Stimulated activated naive CD8-positive, alpha-beta T cell treated with anti-CD3 and anti-CD28 coated beads, Interleukin-15, Interleukin-2, amounts not matched to agents 100 U/mL and 50 U/mL, for 24 hours (primary cell): Measurements from ENCODE around the gene PTPRD.

Source experiments
- ATAC-seq: fragments of 150-1000 bp; cut with Tn5 transposase; one replicate; pipeline ENCODE4 v1.10.0; 2021
- DNase-seq: peaks from one replicate; pipeline ENCODE4 v3.0.0; 2021

The PTPRD gene

GRCh38 chr9:8821910-8822666, 1790.7 kb downstream of the PTPRD start:
- no peak for ATAC-seq
- no peak for DNase-seq

DNA sequence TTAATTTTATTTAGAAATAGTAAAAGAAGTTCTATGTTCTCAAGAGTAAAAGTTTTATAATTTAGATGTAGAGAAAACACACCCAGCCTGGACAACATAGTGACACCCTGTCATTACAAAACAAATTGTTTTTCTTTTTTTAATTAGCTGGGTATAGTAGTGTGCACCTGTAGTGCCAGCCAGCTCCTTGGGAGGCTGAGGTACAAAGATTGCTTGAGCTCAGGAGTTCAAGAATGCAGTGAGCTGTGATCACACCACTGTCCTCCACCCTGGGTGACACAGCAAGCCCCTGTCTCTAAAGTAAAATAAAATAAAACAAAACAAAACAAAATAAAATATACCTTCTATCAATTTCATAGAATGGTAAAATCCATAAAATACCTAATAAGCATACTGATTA, 1795.5 kb downstream of the PTPRD start:
- ATAC-seq (no peak), DNase-seq (no peak)

DNA sequence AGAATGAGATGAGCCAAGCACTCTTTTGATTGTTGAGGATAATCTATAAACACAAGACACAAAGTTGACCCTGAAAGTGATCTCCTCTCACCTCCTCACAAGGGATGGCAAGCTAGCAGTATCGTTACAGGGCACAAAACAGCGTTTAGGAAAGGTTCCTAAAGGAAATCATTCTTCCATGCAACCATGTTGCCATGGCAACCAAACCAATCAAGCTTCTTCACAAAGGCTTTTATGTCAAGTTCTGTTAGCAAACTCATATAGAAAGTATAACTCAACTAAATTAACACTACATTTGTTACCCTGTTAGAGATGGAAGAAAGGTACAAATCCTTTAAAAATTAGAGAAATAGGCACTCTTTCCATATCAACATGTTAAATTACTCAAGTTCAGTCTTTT, 1796.4 kb downstream of the PTPRD start:
- no peak for DNase-seq
- no peak for ATAC-seq

DNA sequence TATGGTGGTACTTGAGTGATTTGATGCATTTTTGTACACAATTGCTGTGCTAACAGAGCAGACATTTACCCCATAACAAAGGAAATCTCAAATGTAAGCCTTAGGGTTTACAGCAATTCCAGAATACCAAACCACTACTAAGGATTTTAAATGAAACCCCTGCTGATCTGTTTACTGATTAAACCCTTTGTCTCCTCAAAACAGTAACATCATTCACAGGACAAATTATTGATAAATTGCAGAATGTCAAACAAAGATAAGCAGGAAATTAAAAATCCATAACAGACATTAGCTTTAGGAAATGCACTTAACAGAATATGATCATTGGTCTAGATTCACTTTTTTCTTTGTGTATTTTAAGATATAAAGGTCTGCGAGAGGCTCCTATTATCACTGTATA, 1796.9 kb downstream of the PTPRD start:
- no peak for ATAC-seq
- no peak for DNase-seq

- ATAC-seq: no peak
- no peak for DNase-seq
Observed at GRCh38 chr9:8815219-8815618, 1797.6 kb downstream of the PTPRD start.

- ATAC-seq (no peak), DNase-seq (no peak)
Observed at GRCh38 chr9:8812888-8813287, 1799.9 kb downstream of the PTPRD start.

GRCh38 chr9:8809741-8810140, 1803.1 kb downstream of the PTPRD start:
- ATAC-seq (no peak), DNase-seq (no peak)

- ATAC-seq (no peak), DNase-seq (no peak)
Observed at GRCh38 chr9:8806150-8806549, 1806.7 kb downstream of the PTPRD start.

DNA sequence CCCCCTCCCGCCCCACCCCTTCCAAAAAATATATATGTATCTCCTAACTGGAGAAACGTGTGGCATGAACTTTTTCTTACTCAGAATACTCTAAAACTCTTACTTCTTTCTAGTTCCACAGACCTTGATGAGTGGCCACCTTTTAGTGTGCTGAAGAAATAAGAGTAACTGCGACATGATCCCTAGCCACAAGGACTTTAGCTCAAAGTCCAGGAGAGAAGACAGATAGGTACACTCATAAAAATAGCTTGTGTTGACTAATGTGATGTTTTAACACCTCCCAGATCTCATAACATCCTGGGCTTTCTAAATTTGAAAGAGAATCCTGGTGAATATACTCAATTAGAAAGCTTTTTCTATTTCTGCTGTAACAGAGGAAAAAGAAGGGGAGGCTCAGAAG, 1808.2 kb downstream of the PTPRD start:
- DNase-seq (no peak), ATAC-seq (no peak)

GRCh38 chr9:8802242-8802641, 1810.6 kb downstream of the PTPRD start:
- no peak for DNase-seq
- ATAC-seq: no peak

GRCh38 chr9:8800196-8800595, 1812.6 kb downstream of the PTPRD start:
- ATAC-seq: no peak

DNA sequence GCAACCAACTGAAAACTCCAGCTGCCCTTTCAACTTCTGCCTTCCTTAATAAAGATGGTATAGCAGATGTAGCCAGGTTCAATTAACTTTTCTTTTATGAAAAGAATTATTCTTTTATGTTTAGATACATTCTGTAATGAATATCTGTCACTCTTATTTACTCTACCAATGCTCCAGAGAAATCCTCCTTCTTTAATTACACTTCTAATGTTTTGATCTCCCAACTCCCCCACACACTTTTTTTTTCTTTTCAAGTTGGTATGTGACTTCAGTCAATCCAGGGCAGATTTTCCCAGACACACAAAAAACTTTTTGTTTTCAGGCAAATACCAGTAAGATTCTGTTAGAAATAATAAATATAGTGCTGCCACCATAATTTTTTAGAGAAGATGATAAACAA, 1813.2 kb downstream of the PTPRD start:
- no peak for DNase-seq
- ATAC-seq: no peak

More at GRCh38 chr9:8800196-8800595, 1812.6 kb downstream of the PTPRD start:
- DNase-seq: no peak

DNA sequence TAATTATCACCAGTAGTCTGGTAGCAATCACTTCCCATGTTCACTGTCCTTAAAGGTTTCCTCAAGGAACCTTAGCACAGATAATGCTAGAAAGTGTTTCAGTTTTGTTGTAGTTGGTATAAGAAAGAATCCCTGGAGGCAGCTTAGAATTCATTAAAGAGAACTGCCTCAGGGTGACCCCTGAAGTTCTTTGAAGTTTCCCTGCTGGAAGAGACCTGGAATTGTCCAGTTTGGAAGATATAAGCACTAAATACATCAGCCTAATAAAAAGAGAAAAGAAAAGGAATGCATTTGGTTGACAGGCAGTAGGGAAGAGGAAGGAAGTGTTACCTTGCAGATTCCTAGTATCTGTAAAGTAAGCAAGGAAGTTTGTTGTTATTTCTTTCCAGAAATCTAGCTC, 1813.6 kb downstream of the PTPRD start:
- DNase-seq: no peak
- ATAC-seq: no peak

DNA sequence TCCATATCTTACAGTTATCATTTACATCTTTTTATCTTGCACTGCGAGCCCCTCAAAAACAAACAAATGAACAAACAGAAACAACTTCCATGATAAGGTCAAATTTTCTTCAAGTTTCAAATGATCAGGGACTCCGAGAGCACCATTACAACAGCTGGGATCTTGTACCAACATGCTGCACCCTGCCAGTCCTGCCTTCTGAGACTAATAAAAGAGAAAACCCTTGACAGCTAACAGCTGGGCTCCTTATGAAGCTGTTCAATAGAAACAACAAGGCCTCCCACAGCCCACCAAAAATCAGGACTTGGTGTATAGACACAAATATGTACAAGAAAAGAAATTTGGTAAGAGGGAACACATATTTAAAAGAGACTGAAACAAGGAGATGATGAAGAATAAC, 1828.0 kb downstream of the PTPRD start:
- ATAC-seq (no peak), DNase-seq (no peak)

DNA sequence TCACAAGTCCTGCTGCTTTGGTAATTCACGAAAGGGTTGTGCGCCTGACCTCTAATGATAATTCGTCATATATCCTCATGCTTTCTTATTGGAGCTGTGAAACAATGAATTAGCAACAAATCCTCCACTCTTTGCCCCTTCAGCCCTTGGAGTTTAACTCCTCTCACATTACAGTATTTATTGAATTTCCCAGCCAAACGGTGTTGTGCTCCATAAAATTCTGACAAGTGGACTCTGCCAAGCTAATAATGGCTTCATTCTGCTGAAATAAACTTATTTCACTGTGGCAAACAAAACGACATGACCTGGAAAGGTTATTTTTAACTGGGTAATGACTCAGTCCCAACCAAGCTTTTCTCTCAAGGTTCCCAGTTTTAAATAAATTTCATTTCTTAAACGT, 1828.9 kb downstream of the PTPRD start:
- ATAC-seq (no peak), DNase-seq (no peak)

GRCh38 chr9:8782237-8782636, 1830.6 kb downstream of the PTPRD start:
- ATAC-seq (no peak), DNase-seq (no peak)

DNA sequence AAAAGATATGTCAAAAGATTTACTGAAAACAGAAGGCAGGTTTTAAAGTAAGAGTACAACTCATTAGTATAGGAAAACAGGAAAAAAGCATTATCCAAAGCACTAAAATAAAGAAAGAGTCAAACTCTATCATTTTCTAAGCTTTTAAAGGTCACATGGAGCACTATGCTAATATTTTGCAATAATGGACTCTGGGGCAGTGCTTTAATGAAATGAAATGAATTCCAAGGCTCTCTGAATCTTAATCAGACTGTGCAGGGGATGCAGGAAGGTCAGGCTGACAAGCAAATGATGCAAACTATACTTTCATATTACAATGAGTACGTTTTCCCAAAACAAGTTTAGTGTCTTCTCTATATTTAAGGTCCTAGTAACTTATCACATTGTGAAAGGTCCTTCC, 1831.3 kb downstream of the PTPRD start:
- no peak for ATAC-seq
- DNase-seq: no peak

DNA sequence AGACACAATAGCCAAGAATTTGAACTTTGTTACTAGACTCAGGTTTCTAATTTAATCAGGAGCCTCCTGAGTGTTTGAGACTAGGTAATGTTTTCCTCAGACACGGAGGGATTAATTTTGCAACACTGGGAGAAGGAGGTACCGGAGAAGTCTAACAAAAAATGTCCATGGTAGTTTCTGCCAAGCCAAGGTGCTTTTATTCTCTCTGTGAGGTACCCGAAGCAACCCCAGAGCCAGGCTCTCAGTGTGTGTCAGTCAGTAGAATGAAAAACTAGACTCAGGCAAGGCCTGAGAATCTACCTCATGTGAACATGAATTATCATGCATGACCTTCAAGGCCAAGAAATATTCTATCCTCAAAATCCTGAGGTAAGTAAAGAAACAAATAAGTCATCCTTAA, 1832.4 kb downstream of the PTPRD start:
- no peak for DNase-seq

DNA sequence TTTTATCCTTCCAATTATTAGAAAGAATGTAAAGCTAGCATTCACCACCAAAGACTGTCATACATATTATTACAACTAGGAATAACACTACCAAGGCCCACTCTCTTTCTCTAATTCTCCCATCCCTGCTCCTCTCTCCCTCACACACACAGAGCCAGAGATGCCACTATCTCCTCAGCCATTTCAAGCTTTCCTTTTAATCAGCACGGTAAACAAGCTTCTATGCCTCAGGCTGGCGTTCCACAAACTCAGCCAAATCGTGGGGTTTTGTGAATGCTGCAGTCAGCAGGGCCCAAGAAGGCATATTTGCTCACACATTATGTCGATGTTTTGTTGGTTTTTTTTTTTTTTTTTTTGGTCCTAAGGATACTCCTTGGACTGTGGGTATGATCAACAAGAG, 1833.3 kb downstream of the PTPRD start:
- DNase-seq (no peak), ATAC-seq (no peak)

More for the DNA sequence above, 1832.4 kb downstream of the PTPRD start:
- no peak for ATAC-seq

GRCh38 chr9:8778356-8778755, 1834.4 kb downstream of the PTPRD start:
- DNase-seq: no peak
- no peak for ATAC-seq

DNA sequence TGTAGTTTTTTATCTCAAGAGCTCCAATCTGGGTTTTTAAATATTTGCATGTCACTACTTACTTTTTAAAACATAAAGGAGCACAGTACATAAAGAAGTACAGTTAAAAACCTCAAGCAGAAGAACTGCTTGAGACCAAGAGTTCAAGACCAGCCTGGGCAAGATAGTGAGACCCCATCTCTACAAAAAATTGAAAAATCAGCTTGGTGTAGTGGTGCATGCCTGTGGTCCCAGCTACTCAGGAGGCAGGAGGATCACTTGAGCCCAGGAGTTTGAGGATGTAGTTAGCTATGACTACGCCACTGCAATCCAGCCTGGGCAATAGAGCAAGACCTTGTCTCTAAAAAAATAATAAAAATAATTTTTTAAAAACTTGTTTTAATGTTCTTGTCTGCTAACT, 1840.5 kb downstream of the PTPRD start:
- ATAC-seq: no peak
- DNase-seq: no peak

DNA sequence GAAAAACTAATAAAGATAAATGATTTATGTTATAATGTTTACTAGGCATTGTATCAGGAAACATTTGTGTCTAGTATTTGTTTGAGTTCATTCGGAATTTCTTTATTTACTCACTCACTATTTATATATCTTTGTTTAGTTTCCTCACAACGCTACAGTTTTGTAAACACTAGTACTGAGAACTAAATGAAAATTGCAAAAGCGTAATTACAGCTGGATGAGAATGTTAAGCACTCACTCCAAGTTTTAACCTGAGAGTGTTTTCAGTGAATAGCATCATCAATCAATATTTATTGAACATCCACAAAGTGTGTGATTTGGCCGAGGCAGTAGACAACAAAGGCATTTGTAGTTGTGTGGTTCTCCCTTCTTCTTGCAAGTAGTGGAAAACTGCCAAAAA, 1843.6 kb downstream of the PTPRD start:
- ATAC-seq (no peak), DNase-seq (no peak)

DNA sequence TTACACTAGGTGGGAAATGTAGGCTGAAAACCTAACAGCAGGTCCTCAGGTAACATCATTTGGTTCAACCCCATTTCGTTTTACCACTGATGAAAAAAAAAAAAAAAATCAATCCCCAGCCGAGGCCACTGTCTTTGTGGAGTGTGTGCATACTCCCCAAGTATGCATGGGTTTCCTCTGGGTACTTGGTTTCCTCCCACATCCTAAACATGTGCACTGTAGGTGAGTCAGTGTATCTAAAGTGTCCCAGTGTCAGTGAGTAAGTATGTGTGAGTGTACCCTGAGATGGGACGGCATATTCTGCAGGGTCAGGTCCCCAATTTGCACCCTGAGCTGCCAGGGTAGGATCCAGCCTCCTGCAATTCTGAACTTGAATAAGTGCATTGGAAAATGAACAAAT, 1846.7 kb downstream of the PTPRD start:
- ATAC-seq: no peak

GRCh38 chr9:8764051-8764450, 1848.8 kb downstream of the PTPRD start:
- DNase-seq (no peak), ATAC-seq (no peak)

More for the DNA sequence above, 1846.7 kb downstream of the PTPRD start:
- no peak for DNase-seq
